MCF 10A (cell line): Measurements from ENCODE around the gene NUCB1. TPM values are rescaled to one million over a fixed set of nuclear protein-coding genes. Genes with fewer than 3 reads are reported as not detected.
"Not testable (repeated sequence)": the region's sequence is repeated elsewhere in the genome, so short reads cannot be mapped to it uniquely, and the experiment has no call there.

Source experiments
- BruUV-seq: library from RNA; stranded (reverse); fragments of 400-500 nt; replicated peaks from 2 replicates; lab custom pipeline; 2021; lab: Mats Ljungman, UMichigan
- CTCF ChIA-PET: fragments of 300-600 bp; sonication (Branson Sonifier 250); formaldehyde crosslinking; extraction: SDS; loops from one replicate; lab custom pipeline; 2021; ENCODE audit warnings: antibody characterized with exemption, inconsistent platforms; lab: Yijun Ruan, JAX
- POLR2A ChIA-PET: fragments of 300-600, 350-650 bp; sonication (Branson Sonifier 250); formaldehyde crosslinking; extraction: SDS; loops from one replicate; lab custom pipeline; 2020; ENCODE audit warnings: antibody characterized with exemption, inconsistent platforms; lab: Yijun Ruan, JAX
- DNase-seq: peaks from one replicate; pipeline ENCODE4 v3.0.0-alpha.2; 2018; ENCODE audit not compliant: unreplicated experiment
- H3K27ac Mint-ChIP-seq: one replicate; pipeline ENCODE4 v1.8.0; 2022; ENCODE audit warnings: mild to moderate bottlenecking, low read depth, mixed read lengths; ENCODE audit not compliant: unreplicated experiment
- H3K27me3 Mint-ChIP-seq: one replicate; pipeline ENCODE4 v1.8.0; 2022; ENCODE audit warnings: mixed read lengths; ENCODE audit not compliant: insufficient read depth, unreplicated experiment
- H3K36me3 Mint-ChIP-seq: one replicate; pipeline ENCODE4 v1.8.0; 2022; ENCODE audit warnings: mild to moderate bottlenecking, moderate library complexity, mixed read lengths; ENCODE audit not compliant: insufficient read depth, unreplicated experiment
- H3K4me1 Mint-ChIP-seq: one replicate; pipeline ENCODE4 v1.8.0; 2022; ENCODE audit warnings: mixed read lengths; ENCODE audit not compliant: insufficient read depth, unreplicated experiment
- H3K4me3 Mint-ChIP-seq: one replicate; pipeline ENCODE4 v1.8.0; 2022; ENCODE audit warnings: mild to moderate bottlenecking, moderate library complexity, mixed read lengths; ENCODE audit not compliant: unreplicated experiment
- H3K9me3 Mint-ChIP-seq: one replicate; pipeline ENCODE4 v1.8.0; 2022; ENCODE audit warnings: mixed read lengths; ENCODE audit not compliant: unreplicated experiment
- CTCF ChIP-seq: fragments of 200-600 bp; IDR thresholded peaks from one replicate; pipeline ENCODE4 v1.8.0; 2022; ENCODE audit warnings: antibody characterized with exemption, mild to moderate bottlenecking; ENCODE audit not compliant: unreplicated experiment
- intact Hi-C: fragments of 100-400 bp; cut with micrococcal nuclease; formaldehyde crosslinking; loops from 2 replicates; pipeline ENCODE4 v1.14.1; 2022
- total RNA-seq: library from RNA; stranded (reverse); gene quantifications from 2 replicates; pipeline ENCODE4 v1.2.3, GENCODE V29; 2022

NUCB1 gene
- total RNA-seq, 1 experiment from 2014 or later = 61.4 TPM

GRCh38 chr19:48918071-48918470 lies 18.0 kb downstream of the NUCB1 start:
- H3K36me3 Mint-ChIP-seq = peaks cover 33% of the 10 kb centered on the region
- H3K4me1 Mint-ChIP-seq = no peaks in the 10 kb centered on the region
- ChIA-PET CTCF (no interaction called here), POLR2A (interaction anchor here (1.7 kb wide), 1 partner anchor 18 kb away, joined by 4 read pairs; the partner anchor contains the start of gene NUCB1)
- BruUV-seq = no TSS peak
- H3K4me3 Mint-ChIP-seq = no peak overlapping the region
- no peak for TF ChIP-seq CTCF
- no peaks in the 10 kb centered on the region for H3K27me3 Mint-ChIP-seq
- no peaks in the 10 kb centered on the region for H3K9me3 Mint-ChIP-seq
- DNase-seq = no peak
- intact Hi-C loops = no loop called here
- H3K27ac Mint-ChIP-seq = no peak overlapping the region

GRCh38 chr19:48918801-48919247 lies 18.7 kb downstream of the NUCB1 start:
- Mint-ChIP-seq H3K9me3 (no peaks in the 10 kb centered on the region), H3K36me3 (peaks cover 27% of the 10 kb centered on the region), H3K4me1 (no peaks in the 10 kb centered on the region), H3K27ac (no peak overlapping the region), H3K4me3 (no peak overlapping the region), H3K27me3 (no peaks in the 10 kb centered on the region)
- TF ChIP-seq CTCF = no peak
- CTCF ChIA-PET = interaction anchor here (1.8 kb wide), 1 partner anchor 14 kb away, joined by 5 read pairs; the partner anchor contains the start of gene DHDH
- intact Hi-C loops = no loop called here
- DNase-seq = no peak
- BruUV-seq = no TSS peak
- POLR2A ChIA-PET = interaction anchor here (1.6 to 1.7 kb wide), 2 partner anchors 14 to 19 kb away, joined by 4 to 5 read pairs; partner anchors contain the start of gene NUCB1

GRCh38 chr19:48919271-48919670 lies 19.2 kb downstream of the NUCB1 start:
- intact Hi-C loops, H3K9me3 Mint-ChIP-seq, H3K4me1 Mint-ChIP-seq, H3K27ac Mint-ChIP-seq, DNase-seq, H3K4me3 Mint-ChIP-seq, BruUV-seq, H3K27me3 Mint-ChIP-seq: not testable (repeated sequence)
- CTCF ChIA-PET = interaction anchor here (1.8 kb wide), 1 partner anchor 14 kb away, joined by 5 read pairs; the partner anchor contains the start of gene DHDH
- H3K36me3 Mint-ChIP-seq = peaks cover 22% of the 10 kb centered on the region
- POLR2A ChIA-PET = interaction anchor here (0.6 to 1.7 kb wide), 3 partner anchors 14 to 47 kb away, joined by 4 to 5 read pairs (median 5); partner anchors contain the start of genes NUCB1 and PPP1R15A

- intact Hi-C loops = no loop called here
- no peaks in the 10 kb centered on the region for H3K9me3 Mint-ChIP-seq
- CTCF ChIA-PET = no interaction called here
- DNase-seq = no peak
- no peak for TF ChIP-seq CTCF
- H3K27me3 Mint-ChIP-seq = no peaks in the 10 kb centered on the region
- H3K27ac Mint-ChIP-seq = no peak overlapping the region
- H3K4me3 Mint-ChIP-seq = no peak overlapping the region
- BruUV-seq = no TSS peak
- no peaks in the 10 kb centered on the region for H3K4me1 Mint-ChIP-seq
- POLR2A ChIA-PET = no interaction called here
- peaks cover 18% of the 10 kb centered on the region for H3K36me3 Mint-ChIP-seq
Measured at GRCh38 chr19:48920949-48921348, 20.8 kb downstream of the NUCB1 start.
